ENCODE results near the gene ORAI3. TPM values are rescaled to one million over a fixed set of nuclear protein-coding genes. Genes with fewer than 3 reads are reported as not detected.

The ORAI3 gene
- polyA plus RNA-seq, 1 experiment: 37.1 TPM

GRCh38 chr16:30924076-30924912 is 24.6 kb upstream of the ORAI3 start:
- H3K27me3 ChIP-seq (ENCODE audit: control insufficient read depth, insufficient read depth, low read length): no peaks in the 10 kb centered on the region
- peaks cover 14% of the 10 kb centered on the region for H3K36me3 ChIP-seq (ENCODE audit: control insufficient read depth, insufficient read depth, low read length)
- DNase-seq (ENCODE audit: low read depth): no peak
- peak overlapping the region; percentile 79 for H3K4me3 ChIP-seq (ENCODE audit: low read depth, low read length)
- TF ChIP-seq CTCF (IDR thresholded peaks at IDR 0.05; ENCODE audit: insufficient read depth, low read depth, low read length): no peak
- ChIA-PET POLR2A (interaction anchor here (0.5 kb wide), 1 partner anchor 19 kb away, joined by 7 read pairs; no protein-coding TSS in a partner anchor), CTCF (interaction anchor here (1.0 to 1.8 kb wide), 4 partner anchors 11 to 79 kb away, joined by 3 to 16 read pairs (median 6); no protein-coding TSS in a partner anchor)

GRCh38 chr16:30924913-30925631 is 23.8 kb upstream of the ORAI3 start:
- Histone ChIP-seq H3K36me3 (ENCODE audit: control insufficient read depth, insufficient read depth, low read length) (peaks cover 18% of the 10 kb centered on the region), H3K27me3 (ENCODE audit: control insufficient read depth, insufficient read depth, low read length) (no peaks in the 10 kb centered on the region), H3K4me3 (ENCODE audit: low read depth, low read length) (peak overlapping the region; percentile 79)
- POLR2A ChIA-PET: no interaction called here
- DNase-seq (ENCODE audit: low read depth): no peak
- CTCF ChIA-PET: interaction anchor here (1.0 to 6.6 kb wide), 6 partner anchors 10 to 80 kb away, joined by 3 to 40 read pairs (median 8); no protein-coding TSS in a partner anchor
- no peak for TF ChIP-seq CTCF (IDR thresholded peaks at IDR 0.05; ENCODE audit: insufficient read depth, low read depth, low read length)

DNA sequence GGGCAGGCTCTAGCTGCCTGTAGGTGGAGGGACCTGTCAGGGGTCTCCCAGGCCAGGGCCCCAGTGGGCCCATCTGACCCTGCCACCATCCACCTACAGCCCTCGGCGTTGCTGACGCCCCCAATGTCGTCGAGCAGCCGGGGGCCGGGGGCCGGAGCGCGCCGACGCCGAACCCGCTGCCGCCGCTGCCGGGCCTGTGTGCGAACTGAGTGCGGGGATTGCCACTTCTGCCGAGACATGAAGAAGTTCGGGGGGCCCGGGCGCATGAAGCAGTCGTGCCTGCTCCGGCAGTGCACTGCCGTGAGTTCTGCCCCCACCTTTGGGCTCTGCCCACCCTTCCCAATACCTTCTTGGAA is 23.3 kb upstream of the ORAI3 start:
- no peak for DNase-seq (ENCODE audit: low read depth)
- Histone ChIP-seq H3K36me3 (ENCODE audit: control insufficient read depth, insufficient read depth, low read length) (peaks cover 23% of the 10 kb centered on the region), H3K27me3 (ENCODE audit: control insufficient read depth, insufficient read depth, low read length) (no peaks in the 10 kb centered on the region), H3K4me3 (ENCODE audit: low read depth, low read length) (peak overlapping the region; percentile 79)
- CTCF ChIA-PET: interaction anchor here (1.4 to 6.6 kb wide), 5 partner anchors 10 to 112 kb away, joined by 3 to 40 read pairs (median 9); no protein-coding TSS in a partner anchor
- POLR2A ChIA-PET: no interaction called here
- no peak for TF ChIP-seq CTCF (IDR thresholded peaks at IDR 0.05; ENCODE audit: insufficient read depth, low read depth, low read length)

- TF ChIP-seq CTCF (IDR thresholded peaks at IDR 0.05; ENCODE audit: insufficient read depth, low read depth, low read length): no peak
- H3K4me3 ChIP-seq (ENCODE audit: low read depth, low read length): no peak overlapping the region
- H3K36me3 ChIP-seq (ENCODE audit: control insufficient read depth, insufficient read depth, low read length): peaks cover 27% of the 10 kb centered on the region
- CTCF ChIA-PET: interaction anchor here (1.4 to 6.6 kb wide), 3 partner anchors 12 to 112 kb away, joined by 3 to 40 read pairs (median 6); no protein-coding TSS in a partner anchor
- H3K27me3 ChIP-seq (ENCODE audit: control insufficient read depth, insufficient read depth, low read length): no peaks in the 10 kb centered on the region
- DNase-seq (ENCODE audit: low read depth): no peak
- POLR2A ChIA-PET: no interaction called here
Observed at GRCh38 chr16:30925995-30926811, 22.7 kb upstream of the ORAI3 start.

All from BJ (cell line).